ENCODE results near the gene AFF3.

GRCh38 chr2:99836690-99837605 lies 305.4 kb downstream of the AFF3 start:
- TF ChIP-seq, protein P1, sequence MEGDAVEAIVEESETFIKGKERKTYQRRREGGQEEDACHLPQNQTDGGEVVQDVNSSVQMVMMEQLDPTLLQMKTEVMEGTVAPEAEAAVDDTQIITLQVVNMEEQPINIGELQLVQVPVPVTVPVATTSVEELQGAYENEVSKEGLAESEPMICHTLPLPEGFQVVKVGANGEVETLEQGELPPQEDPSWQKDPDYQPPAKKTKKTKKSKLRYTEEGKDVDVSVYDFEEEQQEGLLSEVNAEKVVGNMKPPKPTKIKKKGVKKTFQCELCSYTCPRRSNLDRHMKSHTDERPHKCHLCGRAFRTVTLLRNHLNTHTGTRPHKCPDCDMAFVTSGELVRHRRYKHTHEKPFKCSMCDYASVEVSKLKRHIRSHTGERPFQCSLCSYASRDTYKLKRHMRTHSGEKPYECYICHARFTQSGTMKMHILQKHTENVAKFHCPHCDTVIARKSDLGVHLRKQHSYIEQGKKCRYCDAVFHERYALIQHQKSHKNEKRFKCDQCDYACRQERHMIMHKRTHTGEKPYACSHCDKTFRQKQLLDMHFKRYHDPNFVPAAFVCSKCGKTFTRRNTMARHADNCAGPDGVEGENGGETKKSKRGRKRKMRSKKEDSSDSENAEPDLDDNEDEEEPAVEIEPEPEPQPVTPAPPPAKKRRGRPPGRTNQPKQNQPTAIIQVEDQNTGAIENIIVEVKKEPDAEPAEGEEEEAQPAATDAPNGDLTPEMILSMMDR (IDR thresholded peaks at IDR 0.05; ENCODE audit: poor library complexity) = no peak
- TF ChIP-seq EZH2 (IDR thresholded peaks at IDR 0.05; ENCODE audit: borderline replicate concordance) = no peak

Data from hepatocyte (in vitro differentiated cells).